CD4-positive, alpha-beta T cell treated with Interferon alpha-2 for 1 hour (primary cell): ENCODE measurements around the gene MRPL51.
A peak's percentile ranks its signal among the peaks of the same experiment; 100 is the strongest.
"Not testable (repeated sequence)": the region's sequence is repeated elsewhere in the genome, so short reads cannot be mapped to it uniquely, and the experiment has no call there.

ENCODE experiments used
- DNase-seq, 2 donors: peaks; one replicate each; pipeline ENCODE4 v3.0.0-alpha.2; 2020 to 2022

MRPL51 gene

GRCh38 chr12:6532051-6532926 lies 39.2 kb upstream of the MRPL51 start:
- DNase-seq, result peak; percentile 73 to 82

DNA sequence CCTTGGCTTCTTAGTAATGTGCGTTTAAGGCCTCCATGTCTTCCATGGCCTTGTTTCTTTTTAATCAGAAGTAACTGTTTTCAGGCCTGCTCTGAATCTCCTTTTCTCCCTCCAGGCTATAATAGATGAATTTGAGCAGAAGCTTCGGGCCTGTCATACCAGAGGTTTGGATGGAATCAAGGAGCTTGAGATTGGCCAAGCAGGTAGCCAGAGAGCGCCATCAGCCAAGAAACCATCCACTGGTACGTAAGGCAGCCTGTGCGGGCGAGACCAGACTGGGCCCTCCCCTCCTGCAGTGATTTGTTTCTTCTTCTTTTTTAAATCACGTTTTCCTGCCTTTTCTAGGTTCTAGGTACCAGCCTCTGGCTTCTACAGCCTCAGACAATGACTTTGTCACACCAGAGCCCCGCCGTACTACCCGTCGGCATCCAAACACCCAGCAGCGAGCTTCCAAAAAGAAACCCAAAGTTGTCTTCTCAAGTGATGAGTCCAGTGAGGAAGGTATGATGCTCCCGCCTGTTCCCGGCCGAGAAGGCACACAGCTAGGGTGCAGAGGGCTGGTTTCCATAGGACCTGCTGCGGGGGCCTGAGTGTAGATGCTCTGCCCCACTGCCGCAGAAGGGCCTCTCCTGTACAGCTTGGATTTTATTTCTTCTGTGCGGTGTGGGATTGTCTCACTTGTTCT lies 37.7 kb upstream of the MRPL51 start:
- no peak for DNase-seq

- DNase-seq, result no peak
These were observed 36.3 kb upstream of the MRPL51 start for GRCh38 chr12:6529291-6529737.

DNA sequence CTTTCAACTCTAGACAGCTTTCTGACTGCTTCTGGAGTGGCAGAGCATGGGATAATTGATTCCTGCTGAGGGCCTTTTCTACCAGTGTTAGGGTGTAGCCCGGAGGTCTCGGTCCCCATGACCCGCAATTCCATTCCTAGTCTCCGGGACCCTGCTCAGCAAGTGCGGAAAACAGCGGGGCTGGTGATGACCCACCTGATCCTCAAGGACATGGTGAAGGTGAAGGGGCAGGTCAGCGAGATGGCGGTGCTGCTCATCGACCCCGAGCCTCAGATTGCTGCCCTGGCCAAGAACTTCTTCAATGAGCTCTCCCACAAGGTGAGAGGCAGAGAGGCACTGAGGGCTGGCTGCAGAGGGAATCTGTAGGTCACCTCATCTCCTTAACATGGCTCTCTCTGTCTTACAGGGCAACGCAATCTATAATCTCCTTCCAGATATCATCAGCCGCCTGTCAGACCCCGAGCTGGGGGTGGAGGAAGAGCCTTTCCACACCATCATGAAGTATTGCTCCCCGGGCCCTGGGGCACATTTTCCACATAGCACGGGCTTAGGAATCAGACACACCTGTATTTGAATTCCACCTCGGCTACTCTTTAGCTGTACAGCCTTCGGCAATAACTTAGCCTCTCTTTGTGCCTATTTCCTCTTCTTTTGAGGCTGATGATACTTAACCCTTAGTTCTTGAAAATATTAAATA lies 35.6 kb upstream of the MRPL51 start:
- no peak for DNase-seq

- DNase-seq, result no peak
These were observed 34.6 kb upstream of the MRPL51 start for GRCh38 chr12:6527711-6528110.

GRCh38 chr12:6526766-6527525 lies 33.9 kb upstream of the MRPL51 start:
- no peak for DNase-seq

- DNase-seq, result no peak
These were observed 33.1 kb upstream of the MRPL51 start for GRCh38 chr12:6526201-6526600.

DNA sequence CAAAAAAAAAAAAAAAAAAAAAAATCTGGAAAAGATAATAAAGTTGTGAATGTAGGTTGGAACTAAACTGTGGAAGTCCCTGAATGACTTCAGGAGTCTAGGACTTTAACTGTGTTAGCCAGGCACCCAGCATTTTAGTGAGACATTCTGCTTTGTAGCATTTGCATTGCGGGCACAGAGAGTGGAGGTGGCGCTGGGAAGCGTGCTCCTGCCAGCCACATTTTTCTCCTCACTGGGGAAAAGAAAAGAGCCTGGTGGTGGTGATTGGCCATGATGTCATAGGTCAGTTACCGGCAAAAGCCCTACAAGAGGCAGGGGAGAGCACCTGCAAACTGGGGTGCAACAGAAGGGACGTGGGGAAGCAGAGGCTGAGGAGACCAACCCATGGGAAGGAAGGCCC lies 31.6 kb upstream of the MRPL51 start:
- no peak for DNase-seq

- no peak for DNase-seq
These were observed 30.6 kb upstream of the MRPL51 start for GRCh38 chr12:6523708-6524107.

- DNase-seq, result no peak
These were observed 29.1 kb upstream of the MRPL51 start for GRCh38 chr12:6522193-6522592.

GRCh38 chr12:6520186-6520585 lies 27.1 kb upstream of the MRPL51 start:
- DNase-seq, result no peak

DNA sequence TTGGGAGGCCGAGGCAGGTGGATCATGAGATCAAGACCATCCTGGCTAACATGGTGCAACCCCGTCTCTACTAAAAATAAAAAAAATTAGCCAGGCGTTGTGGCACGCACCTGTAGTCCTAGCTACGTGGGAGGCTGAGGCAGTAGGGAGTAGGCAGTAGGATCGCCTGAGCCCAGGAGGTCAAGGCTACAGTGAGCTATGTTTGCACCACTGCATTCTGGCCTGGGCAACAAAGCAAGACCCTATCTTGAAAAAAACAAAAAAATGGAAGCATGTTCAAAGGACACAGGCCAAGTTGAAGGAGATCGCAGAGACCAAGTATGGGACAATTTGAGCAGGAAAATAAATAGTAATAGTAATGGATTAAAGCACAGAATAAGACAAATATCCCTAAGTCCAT lies 15.0 kb upstream of the MRPL51 start:
- no peak for DNase-seq

DNA sequence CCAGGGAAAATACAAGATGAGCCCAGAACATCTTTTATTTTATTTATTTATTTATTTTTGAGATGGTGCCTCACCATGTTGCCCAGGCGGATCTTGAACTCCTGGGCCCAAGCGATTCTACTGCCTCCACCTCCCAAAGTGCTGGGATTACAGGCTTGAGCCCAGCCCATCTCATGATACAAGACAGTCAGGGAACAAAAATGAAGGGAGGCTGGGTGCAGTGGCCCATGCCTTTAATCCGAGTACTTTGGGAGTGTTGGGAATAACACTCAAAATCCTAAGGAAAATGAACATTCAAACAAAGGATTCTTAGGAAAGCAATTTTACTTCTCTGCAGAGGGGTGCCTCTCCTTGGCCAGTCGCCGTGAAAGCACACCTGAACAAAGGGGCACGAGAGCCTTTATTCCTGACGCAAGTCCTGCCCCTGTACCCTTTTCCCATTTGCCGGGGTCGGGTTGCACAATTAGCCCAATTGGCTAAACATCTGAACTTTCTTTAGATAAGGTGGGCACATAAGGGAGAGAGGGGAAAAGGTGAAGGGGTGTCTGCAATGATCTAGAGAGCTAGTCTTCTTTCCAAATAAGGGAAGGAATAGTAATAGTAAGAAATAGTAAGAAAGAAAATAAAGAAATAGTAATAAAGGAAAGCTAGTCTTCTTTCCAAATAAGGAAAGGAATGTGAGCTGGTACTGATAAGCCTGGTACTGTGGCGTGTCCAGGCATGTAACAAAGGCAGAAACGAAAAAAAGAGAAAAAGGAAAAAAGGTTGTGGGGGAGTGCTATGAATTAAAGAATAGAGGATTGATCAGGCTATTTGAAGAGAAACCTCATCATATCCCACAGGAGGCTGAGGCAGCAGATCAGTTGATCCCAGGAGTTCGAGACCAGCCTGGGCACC lies 14.3 kb upstream of the MRPL51 start:
- no peak for DNase-seq

GRCh38 chr12:6500466-6500865 lies 7.4 kb upstream of the MRPL51 start:
- DNase-seq, result no peak

GRCh38 chr12:6497291-6497690 lies 4.2 kb upstream of the MRPL51 start:
- not testable (repeated sequence) for DNase-seq

DNA sequence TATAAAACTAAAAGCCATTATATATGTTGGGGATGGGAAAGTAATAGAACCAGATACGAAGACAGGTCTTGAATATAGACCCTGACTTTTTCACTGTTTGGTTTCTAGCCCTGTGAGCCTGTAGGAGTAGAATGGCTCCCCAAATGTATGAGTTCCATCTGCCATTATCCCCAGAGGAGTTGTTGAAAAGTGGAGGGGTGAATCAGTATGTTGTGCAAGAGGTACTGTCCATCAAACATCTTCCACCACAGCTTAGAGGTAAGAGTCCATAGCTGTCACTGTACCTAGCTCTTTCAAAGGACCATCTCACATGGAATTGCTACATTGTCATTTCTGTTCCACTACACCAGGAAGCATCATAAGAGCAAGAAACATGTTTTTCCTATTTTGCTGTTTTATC lies 1.9 kb upstream of the MRPL51 start:
- no peak for DNase-seq

GRCh38 chr12:6494258-6494743 lies 1.2 kb upstream of the MRPL51 start:
- DNase-seq, result no peak

GRCh38 chr12:6493497-6494257 lies 615 bp upstream of the MRPL51 start, which contains the start of gene NCAPD2:
Gene NCAPD2, plus strand, starts transcription at chr12:6494102. Its CDS starts 997 bp downstream, at chr12:6495099.
- DNase-seq, result peak; percentile 95 to 97

- not testable (repeated sequence) for DNase-seq
These were observed 2.4 kb downstream of the MRPL51 start for GRCh38 chr12:6490673-6491072.

- DNase-seq, result no peak
These were observed 3.6 kb downstream of the MRPL51 start for GRCh38 chr12:6489449-6489848.

- DNase-seq, result no peak
These were observed 4.8 kb downstream of the MRPL51 start for GRCh38 chr12:6488240-6488639.
